Skin epidermis (tissue), 12 donors: ENCODE results near the gene BSDC1.
"Not testable (repeated sequence)": the region's sequence is repeated elsewhere in the genome, so short reads cannot be mapped to it uniquely, and the experiment has no call there.

Source experiments
- H3K27ac ChIP-seq, 21 experiments: fragments of 200-600 bp; sonication (generic) in 11 of 21; one replicate each; pipeline ENCODE4 v1.5.0; 2020; ENCODE audit warnings: mild to moderate bottlenecking in 3 of 21, inconsistent platforms in 2 of 21, moderate library complexity in 2 of 21
- H3K4me3 ChIP-seq, 7 experiments: fragments of 200-600 bp; sonication (generic) in 2 of 7; one replicate each; pipeline ENCODE4 v1.5.0; 2020; ENCODE audit warnings: inconsistent platforms in 2 of 7, mild to moderate bottlenecking in 2 of 7, moderate library complexity in 1 of 7

The BSDC1 gene

DNA sequence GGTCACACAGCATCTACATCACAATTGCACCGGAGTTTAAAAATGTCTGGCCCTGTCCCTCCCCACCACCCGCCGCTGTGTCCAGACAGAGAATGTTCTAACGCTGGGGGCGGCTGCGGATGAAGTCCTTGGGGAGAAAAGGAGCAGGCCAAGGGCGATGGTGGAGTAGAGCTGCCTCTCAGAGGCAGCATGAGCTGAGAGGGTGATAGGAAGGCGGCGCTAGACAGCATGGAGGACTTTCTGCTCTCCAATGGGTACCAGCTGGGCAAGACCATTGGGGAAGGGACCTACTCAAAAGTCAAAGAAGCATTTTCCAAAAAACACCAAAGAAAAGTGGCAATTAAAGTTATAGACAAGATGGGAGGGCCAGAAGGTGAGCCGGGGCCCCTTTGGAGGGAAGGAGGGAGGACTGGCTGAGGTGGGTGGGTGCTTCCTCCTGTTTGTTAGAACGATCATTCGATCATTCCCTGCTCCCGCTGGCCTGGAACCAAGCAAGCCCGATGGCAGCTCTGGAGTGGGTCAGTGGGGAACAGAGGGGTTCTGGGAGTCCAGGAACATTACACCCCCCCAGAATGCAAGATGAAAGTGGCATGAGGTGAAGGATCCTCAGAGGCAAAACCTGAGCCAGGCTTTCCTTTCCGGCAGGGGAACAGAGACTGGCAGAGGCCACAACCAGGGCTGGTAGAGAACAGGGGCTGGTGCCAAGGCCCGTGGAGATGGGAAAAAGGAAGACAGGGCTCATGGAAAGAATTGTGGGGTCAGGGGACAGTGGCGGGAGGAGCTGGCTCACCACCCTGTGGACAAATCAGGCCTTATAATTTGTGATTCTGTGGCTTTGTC lies 31.5 kb downstream of the BSDC1 start, which contains the start of the genes FAM229A and TSSK3:
Gene FAM229A (minus strand): TSS at position 12 of the 840 bp plus-strand sequence. CDS start 394 bp downstream, outside the sequence.
Gene TSSK3 (plus strand): TSS at position 66 of the 840 bp plus-strand sequence. CDS start 163 bp downstream, at position 229.
- peak within 1 kb of the TSS in 10 of 21 experiments; percentile 5 to 81 (median 42) for H3K27ac ChIP-seq
- H3K4me3 ChIP-seq: peak within 1 kb of the TSS; percentile 6 to 42 (median 27)

DNA sequence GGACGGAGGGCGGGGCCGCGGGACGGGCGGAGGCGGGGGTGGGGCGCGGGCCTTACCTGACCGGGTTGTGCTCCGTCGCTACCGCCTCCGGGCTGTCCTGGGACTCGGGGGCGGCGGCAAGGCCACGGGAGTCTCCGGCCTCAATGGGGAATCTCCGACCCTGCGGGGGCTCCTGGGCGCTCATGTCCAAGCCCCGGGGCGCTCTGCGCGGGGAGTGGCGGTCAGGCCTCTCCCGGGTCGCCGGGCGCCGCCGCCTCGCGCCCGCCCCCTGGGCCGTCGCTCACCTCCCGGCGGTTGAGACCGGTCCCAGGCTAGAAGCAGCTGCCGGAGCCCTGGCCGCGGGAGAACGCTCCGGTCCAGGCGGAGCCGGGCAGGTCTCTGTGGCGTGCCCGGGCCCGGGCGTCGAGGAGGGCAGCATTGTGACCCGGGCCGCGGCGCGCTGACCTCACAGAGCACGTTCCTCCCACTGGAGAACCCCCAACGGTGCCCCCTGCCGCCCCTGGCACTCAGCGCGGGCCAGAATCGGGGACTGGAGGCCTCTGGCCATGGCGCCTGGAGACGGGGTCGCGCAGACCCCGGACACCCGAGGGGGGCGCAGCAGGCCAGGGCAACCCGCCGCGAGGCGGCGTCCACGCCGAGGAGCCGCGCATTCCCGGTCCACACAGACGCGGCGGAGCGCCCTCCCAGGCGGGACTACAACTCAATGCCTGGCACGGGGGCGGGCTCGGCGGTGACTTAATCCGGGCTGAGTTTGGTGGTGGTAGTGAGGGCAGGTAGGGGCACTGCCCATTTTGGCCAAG lies 32.4 kb downstream of the BSDC1 start:
- Histone ChIP-seq H3K27ac (peak overlapping the region in 10 of 21 experiments; percentile 5 to 81 (median 42)), H3K4me3 (peak overlapping the region; percentile 6 to 42 (median 27))

- H3K4me3 ChIP-seq: peak overlapping the region in 5 of 7 experiments; percentile 6 to 42 (median 31)
- peak overlapping the region in 9 of 21 experiments; percentile 5 to 81 (median 42) for H3K27ac ChIP-seq
Measured at GRCh38 chr1:32361308-32361673, 33.0 kb downstream of the BSDC1 start.

DNA sequence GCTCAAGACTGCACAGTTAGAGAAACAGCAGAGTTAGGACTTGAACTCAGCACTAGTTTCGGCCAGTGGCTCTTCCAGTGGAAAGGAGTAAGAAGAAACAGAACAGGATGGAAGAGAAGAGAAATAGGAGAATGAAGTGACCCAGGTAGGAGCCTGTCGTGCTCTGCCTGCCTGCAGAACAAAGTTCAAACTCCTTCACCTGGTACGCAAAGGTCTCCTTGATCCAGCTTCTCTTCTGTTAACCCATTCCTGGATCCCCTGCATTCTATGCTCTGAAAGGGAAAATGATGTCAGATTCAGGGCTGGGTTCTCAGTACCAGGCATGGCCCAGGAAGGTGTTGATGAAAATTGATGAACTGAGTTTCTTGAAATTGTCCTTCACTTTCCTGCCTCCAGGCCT lies 35.8 kb downstream of the BSDC1 start:
- H3K4me3 ChIP-seq: no peak overlapping the region
- H3K27ac ChIP-seq: no peak overlapping the region

GRCh38 chr1:32357614-32358013 lies 36.6 kb downstream of the BSDC1 start:
- no peak overlapping the region for H3K27ac ChIP-seq
- H3K4me3 ChIP-seq: no peak overlapping the region

DNA sequence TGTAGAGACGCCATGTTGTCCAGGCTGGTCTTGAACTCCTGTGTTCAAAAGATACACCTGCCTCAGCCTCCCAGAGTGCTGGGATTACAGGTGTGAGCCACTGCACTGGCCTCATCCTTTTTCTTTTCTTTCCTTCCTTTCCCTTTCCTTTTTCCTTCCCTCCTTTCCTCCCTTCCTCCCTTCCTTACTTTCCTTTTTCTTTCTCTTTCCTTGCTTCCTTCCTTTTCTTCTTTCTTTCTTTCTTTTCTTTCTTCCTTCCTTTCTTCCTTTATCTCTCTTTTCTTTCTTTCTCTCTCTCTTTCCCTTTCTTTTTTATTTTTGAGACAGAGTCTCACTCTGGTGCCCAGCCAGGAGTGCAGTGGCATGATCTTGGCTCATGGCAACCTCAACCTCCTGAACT lies 37.8 kb downstream of the BSDC1 start:
- Histone ChIP-seq H3K27ac (no peak overlapping the region), H3K4me3 (no peak overlapping the region)

GRCh38 chr1:32355778-32356177 lies 38.5 kb downstream of the BSDC1 start:
- not testable (repeated sequence) for H3K27ac ChIP-seq, H3K4me3 ChIP-seq

- Histone ChIP-seq H3K27ac (peak overlapping the region in 3 of 21 experiments; percentile 13 to 78 (median 41)), H3K4me3 (no peak overlapping the region)
Measured at GRCh38 chr1:32353886-32354570, 40.2 kb downstream of the BSDC1 start.

DNA sequence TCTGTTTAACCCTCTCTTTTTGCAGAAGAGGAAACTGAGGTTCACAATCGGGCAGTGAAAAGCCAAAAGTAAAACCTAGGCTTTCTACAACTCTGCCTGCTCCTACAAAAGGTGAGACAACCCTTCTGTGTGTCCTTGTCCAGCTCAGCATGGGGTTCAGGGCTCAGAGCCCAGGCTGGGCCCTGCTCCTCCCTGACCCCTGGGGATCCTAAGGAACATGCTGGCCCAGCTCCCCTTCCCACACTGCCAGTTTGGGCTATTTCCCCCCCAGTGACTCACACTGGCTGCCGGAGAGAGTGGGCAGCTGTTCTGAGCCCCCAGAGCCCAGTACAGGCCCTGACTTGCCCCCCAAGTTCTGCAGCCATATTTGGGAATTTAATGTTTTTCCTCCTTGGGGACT lies 40.8 kb downstream of the BSDC1 start:
- H3K27ac ChIP-seq: peak overlapping the region in 7 of 21 experiments; percentile 6 to 78 (median 25)
- H3K4me3 ChIP-seq: no peak overlapping the region

DNA sequence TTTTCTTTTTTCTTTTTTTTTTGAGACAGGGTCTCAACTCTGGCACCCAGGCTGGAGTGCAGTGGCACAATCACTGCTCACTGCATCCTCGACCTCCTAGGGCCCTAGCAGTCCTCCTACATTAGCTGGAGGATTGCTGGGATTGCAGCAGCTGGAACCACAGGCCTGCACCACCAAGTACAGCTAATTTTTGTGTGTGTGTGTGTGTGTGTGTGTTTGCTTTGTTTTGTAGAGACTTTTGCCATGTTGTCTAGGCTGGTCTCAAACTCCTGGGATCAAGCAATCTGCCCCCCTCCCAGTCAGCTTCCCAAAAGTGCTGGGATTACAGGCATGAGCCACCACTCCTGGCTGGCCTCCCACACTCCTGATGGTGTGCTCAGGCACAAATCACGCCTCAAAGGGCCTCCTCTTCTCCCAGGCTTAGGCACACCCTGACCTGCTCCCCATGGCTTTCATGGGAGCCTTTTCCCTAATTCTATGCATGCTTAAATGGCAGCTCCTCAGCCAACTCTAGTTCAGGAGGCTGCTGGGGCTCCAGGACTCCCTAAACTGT lies 41.3 kb downstream of the BSDC1 start:
- no peak overlapping the region for H3K4me3 ChIP-seq
- H3K27ac ChIP-seq: peak overlapping the region in 8 of 21 experiments; percentile 6 to 91 (median 57)

- H3K4me3 ChIP-seq: peak overlapping the region; percentile 47 to 82 (median 66)
- H3K27ac ChIP-seq: peak overlapping the region in 19 of 21 experiments; percentile 71 to 98 (median 88)
Measured at GRCh38 chr1:32352239-32352745, 41.9 kb downstream of the BSDC1 start.

DNA sequence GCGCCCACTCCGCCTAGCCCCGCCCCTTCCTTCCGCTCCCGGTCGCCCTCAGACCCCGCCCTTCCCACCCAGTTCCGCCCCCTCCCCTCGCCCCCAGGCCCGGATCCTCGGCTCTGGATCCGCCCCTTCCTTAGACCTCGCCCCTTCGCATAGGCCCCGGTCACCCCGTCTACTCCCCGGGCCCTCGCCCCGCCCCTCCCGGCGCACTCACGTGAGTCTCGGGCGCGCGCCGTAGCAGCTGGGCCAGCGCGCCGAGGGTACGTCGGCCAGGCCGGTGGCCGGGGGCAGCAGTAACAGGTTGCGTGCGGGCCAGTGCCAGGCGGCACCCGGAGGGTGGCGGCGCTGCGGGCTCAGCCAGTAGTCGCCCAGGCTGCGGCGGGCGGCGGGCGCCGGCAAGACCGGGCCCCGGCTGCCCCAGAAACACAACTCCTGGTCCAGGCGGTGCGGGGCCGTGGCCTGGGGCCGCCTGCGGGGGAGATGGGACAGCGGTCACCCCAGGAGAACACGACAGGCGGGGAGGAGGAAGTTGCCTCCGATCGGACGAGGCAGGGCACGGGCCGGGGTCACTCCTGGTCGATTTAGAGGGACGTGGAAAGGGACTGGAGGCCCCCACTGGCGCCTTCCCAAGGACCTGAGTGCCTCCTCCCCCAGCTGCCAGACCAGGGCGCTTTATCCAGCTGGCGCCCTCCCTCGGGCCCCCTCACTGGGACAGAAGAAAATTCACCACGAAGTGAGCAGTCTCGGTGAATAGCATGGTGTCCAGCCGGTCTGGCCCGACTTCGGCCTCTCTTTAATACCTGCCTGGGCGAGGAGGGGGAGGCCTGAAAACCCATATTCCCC lies 42.6 kb downstream of the BSDC1 start:
- peak overlapping the region; percentile 55 to 98 (median 88) for H3K27ac ChIP-seq

DNA sequence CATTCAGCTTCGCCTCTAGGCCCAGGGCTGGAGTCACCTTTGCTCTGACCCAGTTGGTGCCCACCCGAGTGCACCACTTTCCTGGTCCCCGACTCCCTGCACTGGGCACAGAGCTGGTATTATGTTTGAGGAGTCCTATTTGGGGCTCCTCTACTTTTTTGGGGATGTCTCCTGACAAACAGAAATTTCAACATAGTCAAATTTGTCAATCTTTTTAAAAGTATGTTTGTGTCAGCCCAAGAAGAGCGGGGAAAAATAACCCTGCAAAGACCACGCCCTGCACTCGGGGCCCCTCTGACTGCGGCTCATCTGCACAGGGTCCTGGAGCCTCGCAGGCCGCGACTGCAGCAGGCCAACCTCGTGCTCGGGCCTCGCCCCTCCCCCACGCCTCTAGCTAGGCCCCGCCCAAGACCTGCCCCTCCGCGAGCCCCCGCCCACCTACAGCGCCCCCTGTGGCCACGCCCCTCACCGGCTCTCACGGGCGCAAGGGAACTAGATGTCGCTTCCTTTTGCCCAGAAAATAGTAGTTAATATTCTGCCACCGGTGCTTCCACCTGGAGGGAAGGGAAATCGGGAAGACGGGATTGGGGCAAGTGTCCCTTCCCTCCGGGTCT lies 43.3 kb downstream of the BSDC1 start:
- Histone ChIP-seq H3K27ac (peak overlapping the region in 19 of 21 experiments; percentile 71 to 98 (median 88)), H3K4me3 (peak overlapping the region; percentile 47 to 82 (median 66))

More for the DNA sequence above, 42.6 kb downstream of the BSDC1 start:
- peak overlapping the region; percentile 47 to 82 (median 66) for H3K4me3 ChIP-seq

GRCh38 chr1:32349211-32349708 lies 45.0 kb downstream of the BSDC1 start:
- no peak overlapping the region for H3K4me3 ChIP-seq
- H3K27ac ChIP-seq: peak overlapping the region in 6 of 21 experiments; percentile 15 to 49 (median 25)

- peak overlapping the region in 1 of 21 experiments; percentile 7 for H3K27ac ChIP-seq
- H3K4me3 ChIP-seq: no peak overlapping the region
Measured at GRCh38 chr1:32346532-32347157, 47.6 kb downstream of the BSDC1 start.

GRCh38 chr1:32345289-32345827 lies 48.9 kb downstream of the BSDC1 start:
- Histone ChIP-seq H3K27ac (peak overlapping the region in 1 of 21 experiments; percentile 53), H3K4me3 (no peak overlapping the region)

- no peak overlapping the region for H3K27ac ChIP-seq
- no peak overlapping the region for H3K4me3 ChIP-seq
Measured at GRCh38 chr1:32342704-32343103, 51.5 kb downstream of the BSDC1 start.
